GM12873 (cell line): Measurements from ENCODE around the gene TMPRSS4.

Source experiments
- TF ChIP-seq, protein P1 (sequence below): IDR thresholded peaks from 2 replicates; pipeline ENCODE4 v1.5.1; 2012; ENCODE audit warnings: low read depth, mild to moderate bottlenecking, moderate library complexity, low read length, control low read depth; ENCODE audit not compliant: insufficient read depth; ENCODE audit errors: missing control alignments

The TMPRSS4 gene

DNA sequence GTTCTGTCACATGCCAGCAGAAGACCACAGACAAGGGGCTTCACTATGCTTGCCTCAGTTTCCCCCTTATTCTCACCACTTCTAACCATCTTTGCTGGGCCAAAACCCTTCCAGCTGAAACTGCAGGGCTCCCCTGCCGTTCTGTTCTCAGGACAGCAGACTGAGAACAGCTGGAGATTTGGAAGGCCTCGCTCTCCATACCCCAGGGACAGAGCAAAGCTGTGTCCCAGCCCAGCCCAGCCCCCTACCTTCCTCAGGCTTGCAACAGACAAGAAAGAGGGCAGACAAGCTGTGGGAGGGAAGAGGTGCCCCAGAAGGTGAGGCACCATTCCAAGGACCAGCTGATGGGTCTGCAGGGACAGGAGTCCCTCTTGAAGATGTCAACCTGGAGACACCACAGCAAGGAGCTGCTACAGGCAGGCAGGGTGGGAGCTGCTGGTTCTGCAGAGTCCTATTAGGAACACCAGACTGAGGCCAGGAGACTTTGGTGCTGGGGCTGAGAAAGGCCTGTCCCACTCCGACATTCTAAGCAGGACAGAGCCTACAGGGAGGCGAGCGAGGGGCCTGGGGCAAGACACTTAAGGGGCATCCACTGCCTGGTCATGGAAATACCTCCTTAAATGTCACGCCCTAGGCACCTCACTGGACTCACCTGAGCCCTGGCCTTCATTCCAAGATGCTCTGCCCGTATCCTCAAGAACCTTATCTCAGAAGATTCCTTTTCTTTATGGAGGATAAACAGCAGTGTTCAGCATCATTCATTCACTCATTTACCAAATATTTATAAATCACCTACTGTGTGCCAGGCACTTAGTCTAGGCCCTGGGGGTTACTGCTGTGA, 92.6 kb downstream of the TMPRSS4 start:
- TF ChIP-seq, protein P1, sequence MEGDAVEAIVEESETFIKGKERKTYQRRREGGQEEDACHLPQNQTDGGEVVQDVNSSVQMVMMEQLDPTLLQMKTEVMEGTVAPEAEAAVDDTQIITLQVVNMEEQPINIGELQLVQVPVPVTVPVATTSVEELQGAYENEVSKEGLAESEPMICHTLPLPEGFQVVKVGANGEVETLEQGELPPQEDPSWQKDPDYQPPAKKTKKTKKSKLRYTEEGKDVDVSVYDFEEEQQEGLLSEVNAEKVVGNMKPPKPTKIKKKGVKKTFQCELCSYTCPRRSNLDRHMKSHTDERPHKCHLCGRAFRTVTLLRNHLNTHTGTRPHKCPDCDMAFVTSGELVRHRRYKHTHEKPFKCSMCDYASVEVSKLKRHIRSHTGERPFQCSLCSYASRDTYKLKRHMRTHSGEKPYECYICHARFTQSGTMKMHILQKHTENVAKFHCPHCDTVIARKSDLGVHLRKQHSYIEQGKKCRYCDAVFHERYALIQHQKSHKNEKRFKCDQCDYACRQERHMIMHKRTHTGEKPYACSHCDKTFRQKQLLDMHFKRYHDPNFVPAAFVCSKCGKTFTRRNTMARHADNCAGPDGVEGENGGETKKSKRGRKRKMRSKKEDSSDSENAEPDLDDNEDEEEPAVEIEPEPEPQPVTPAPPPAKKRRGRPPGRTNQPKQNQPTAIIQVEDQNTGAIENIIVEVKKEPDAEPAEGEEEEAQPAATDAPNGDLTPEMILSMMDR: no peak

DNA sequence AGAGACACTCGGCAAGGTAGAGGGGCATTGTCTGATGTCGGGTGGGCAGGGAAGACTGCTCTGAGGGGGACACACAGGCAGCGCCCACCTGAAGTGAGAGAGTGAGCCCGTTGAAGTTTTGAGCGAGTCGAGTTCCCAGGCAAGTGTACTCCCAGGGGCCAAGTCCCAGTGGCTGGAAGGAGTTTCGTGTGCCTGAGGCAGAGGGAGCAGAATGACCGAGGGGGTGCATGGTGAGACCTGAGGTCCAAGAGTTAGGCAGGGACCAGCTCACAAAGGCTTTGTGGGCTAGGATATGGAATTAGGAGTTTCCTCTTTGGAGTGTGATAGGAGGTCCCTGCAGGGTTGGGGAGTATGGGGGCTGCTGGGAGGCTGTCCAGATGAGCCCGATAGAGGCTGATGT, 93.4 kb downstream of the TMPRSS4 start:
- TF ChIP-seq, protein P1: no peak

DNA sequence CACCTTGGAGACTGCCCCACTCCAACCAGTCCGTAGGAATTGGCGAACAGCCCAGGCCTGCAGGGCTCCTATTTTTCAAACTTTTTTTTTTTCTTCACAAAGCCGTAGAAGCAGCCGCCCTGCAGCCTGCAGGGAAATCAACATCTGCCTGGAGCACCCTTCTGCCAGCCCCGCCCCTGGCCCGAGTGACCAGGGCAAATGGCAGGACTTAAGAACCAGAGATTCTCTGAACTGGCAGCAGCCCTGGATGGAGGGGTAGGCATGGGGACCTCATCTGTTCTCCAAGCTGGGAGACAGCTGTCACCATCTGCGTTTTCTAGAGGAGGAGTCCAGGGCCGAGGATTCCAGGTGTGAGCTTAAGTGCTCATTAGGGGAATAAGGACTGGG, 94.0 kb downstream of the TMPRSS4 start:
- TF ChIP-seq, protein P1: no peak
